HG02973 (cell line): ENCODE measurements around the gene MVB12B.

Experiments
- ATAC-seq: cut with Tn5 transposase; IDR thresholded peaks from one replicate; pipeline ENCODE4 v1.9.1; 2021; ENCODE audit warnings: moderate library complexity; ENCODE audit not compliant: unreplicated experiment

Gene MVB12B

DNA sequence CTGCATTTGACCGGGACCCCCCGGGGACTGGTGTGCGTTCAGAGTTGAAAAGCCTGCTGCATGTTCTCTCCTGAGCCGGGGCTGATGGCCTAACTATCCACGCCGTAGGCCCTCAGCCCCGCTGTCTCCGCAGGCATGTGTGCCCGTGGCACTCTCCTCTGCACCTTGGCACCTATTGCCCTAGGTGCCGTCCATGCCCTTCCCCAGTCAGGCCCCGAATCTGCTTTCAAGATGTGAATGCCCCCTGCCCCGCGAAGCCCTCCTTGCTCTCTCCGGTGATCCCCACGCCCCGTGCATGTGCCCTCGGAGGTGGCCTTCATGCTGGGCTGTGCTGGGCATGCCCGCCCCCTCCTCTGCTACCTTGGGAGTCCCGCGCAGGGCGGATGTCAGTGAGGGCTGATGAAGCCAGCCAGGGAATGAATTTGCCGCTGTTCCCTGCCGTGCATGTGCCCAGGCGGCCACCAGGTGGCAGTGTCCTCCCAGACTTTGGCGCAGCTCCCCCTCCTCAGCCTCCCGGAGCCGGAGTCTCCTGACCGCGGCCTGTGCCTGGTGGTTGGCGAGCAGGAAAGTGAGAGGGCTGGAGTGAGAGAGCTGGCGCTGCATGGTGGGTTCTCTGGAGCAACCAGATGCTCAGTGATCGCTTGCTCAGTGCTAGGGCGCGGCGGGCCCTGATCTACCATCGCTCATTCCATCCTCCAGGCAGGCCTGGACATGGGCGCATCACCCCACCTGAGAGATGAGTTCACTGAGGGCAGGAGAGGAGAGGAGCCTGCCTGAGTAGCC lies 174.2 kb downstream of the MVB12B start:
- ATAC-seq: no peak

DNA sequence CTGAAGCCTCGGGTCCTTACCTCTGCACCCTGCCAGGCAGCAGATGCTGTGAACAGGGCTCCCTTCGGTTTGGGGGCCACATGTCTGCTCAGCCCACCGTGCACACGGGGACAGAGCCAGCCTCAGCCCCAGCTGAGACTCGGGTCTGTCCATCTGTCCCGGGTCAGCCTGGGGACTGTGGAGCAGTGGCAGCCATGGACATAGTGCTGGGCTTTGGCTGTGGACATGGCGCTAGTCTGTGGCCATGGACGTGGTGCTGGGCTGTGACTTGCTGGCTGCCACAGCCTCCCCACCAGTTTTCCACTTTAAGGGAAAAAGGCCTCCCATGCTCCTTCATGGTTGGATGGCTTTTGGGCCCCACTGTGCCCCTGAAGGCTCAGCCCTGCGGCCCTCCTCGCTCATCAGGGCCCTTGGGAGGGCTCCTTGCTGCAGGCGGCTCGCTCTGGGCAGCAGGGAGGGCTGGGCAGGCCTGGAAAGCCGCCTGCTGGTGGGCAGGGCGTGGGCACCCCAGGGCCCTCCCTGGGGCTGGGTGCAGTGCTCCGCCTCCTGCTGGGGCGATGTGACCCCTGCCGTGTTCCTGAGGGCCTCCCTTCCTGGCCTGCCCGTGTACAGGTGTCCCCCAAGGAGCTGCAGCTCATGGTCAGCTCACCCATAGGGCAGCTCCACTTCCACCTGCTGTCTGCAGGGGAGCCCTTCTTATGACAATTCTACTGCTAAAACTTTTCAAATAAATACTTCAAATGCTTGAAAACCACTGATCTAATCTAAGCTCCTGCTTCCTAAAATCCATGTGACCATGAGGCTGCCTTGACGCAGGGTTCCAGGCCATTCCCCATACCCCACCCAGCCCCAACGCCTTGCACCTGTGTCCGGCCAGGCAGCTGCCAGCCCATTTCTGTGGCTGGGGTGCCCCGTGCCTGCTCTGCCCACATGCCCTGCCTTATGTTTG lies 175.0 kb downstream of the MVB12B start:
- no peak for ATAC-seq

DNA sequence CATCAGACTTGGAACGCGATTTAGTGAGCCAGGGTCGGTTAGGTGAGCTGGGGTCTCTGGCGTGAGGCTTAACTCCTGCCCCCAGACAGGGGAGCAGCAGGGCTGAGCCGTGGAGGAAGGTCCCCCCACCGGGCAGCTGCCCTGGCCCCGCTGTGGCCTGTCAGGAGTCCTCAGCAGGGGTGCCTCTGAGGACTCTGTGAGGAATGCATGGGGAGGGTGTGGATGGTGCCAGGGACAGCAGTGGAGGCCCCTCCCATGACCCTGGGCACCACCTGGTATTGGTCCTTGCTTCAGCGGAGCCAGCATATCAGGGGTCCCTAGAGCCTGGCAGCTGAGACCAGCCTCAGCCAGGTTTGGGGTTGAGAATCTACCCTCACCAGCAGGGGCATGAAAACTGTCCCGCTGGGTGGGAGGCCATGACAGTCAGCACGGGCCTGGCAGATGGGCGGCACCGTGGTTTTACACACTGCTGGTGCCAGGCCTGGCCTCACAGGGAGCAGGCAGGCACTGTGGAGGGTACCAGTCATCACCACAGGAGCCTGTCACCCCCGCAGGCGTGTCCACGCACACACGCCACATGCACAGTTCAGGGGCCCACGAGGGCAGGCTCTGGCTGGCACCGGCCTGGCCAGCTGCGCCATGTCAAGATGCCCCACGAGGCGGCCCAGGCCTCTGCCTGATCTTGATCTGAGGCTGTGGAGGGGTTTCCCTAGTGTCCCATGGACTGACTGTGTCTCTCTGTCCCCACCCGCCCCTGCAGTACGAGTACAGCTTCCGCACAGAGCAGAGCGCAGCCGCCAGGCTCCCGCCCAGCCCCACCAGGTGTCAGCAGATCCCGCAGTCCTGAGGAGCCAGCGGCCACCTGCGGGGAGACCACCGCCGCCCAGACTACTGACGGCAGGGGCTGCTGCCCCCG lies 176.0 kb downstream of the MVB12B start:
- no peak for ATAC-seq

DNA sequence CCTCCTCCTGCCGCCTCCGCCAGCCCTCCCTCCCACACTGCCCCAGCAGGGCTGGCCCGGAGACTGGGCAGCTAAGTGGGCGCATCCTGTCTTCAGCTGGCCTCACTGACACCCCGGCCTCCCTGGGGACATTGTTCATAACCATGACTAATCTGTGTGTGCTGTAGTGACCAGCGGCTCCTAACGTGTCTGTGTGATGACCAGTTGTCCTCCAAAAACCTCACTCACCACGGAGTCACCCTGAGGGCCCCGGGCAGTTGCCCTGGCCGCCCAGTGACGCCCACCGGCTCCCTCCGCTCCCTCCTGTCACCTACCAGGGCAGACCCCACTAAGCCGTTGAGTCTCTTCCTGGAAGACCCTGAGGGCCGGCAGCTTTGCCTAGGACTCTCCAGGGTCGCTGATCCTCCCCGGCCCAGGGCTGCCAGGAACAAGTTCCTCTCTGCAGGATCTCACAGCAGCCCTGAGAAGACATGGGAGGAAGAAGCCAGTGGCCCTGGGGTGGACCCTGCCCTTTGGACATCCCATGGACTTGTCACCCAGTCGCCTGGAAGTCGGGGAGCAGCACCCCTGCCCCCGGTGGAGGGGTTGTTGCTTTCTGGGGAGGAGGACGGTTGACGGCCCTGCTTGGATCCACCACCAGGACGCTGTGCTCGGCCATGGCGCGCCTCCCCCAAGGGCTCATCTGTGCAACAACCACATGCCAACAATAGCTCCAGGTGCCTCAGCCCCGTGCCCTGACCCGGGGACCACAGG lies 176.9 kb downstream of the MVB12B start:
- ATAC-seq: no peak

DNA sequence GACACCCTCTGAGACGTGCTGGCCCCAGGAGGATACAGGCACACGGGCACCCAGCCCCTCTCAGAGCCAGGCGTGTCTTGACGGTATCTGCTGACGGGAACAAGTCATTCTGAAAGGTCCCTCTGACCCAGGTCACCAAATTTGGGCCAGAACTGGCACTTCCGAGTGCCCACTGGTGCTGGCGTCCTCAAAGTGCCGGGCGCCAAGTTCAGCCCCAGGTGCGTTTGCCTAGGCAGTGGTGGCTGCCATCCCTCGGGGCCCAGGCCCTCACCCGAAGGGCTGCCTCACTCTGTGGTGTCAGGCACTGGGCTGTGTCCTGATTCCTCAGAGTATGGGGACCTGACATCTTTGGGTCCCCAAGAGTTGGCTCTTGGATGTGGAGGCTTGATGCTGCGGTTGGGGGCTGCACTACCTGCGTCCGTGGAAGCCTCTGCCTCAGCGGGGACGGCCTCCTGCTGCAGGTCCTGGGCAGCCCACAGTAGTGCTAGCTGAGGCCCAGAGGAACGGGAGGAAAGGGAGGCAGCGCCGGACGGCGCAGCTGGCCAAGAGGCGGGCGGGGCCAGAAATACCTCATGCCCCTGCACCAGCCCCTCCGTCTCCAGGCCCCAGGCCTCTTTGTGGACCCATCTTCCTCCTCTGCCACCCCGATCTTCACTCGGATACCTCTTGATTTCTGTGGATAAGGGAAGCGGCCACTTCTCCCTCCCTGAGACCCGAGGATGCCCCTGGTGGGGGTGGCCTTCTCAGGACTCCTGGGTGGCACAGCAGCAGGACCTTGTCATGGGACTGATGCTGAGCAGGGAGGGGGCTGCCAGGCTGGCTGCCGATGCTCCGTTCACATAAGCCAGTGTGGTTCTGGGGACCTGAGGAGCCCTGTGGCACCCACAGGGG lies 177.7 kb downstream of the MVB12B start:
- no peak for ATAC-seq

DNA sequence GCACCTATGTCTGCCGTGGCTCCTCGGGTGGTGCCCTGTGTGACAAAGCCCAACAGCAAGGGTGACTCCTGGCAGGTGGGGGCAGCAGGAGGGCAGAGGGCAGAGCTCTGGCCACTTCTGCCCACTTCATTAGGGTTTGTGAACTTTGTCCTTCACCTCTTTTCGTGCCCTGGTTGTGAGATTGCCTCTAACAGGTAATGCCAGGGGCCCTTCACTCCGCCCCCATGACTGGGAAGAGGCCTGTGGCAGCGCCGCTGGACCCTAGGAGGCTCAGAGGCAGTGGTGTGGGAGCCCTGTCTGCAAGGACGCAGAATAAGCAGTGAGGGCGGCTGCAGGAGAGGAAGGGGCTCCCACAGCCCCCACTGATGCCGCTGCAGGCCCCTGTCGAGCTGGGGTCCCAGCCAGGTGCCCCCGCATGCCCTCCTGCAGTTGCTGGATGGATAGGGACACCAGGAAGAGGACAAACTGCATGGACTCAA lies 178.4 kb downstream of the MVB12B start:
- no peak for ATAC-seq

DNA sequence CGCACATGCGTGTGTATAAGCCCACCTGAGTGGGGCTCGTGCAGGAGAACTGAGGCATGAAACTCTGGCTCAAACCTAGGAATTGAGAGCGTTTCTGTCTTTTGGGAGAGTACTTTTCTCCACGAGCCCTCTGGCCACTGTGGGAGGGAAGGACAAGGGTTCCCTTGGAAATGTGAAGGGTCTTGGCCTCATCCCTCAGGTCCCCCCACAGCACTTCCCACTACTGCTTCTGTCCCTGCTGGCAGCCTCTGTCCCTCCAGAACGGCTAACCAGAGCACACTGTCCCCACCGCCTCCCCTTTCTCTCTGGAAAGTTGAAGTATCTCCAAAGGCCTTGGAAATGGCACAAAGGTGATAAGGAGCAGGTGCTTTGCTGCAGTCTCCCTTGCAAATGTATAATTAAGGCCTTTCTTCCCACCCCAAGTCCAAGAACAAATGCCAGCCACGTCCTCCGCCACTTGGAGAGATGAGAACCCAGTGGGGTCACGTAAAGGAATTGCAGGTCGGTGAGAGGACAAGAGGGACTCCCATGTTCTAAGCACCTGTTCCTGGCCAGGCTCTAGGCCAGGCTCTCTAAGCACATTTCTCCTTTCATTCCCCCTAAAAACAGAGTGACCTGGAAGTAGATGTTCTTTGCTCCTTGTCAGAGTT lies 179.2 kb downstream of the MVB12B start:
- ATAC-seq: no peak

DNA sequence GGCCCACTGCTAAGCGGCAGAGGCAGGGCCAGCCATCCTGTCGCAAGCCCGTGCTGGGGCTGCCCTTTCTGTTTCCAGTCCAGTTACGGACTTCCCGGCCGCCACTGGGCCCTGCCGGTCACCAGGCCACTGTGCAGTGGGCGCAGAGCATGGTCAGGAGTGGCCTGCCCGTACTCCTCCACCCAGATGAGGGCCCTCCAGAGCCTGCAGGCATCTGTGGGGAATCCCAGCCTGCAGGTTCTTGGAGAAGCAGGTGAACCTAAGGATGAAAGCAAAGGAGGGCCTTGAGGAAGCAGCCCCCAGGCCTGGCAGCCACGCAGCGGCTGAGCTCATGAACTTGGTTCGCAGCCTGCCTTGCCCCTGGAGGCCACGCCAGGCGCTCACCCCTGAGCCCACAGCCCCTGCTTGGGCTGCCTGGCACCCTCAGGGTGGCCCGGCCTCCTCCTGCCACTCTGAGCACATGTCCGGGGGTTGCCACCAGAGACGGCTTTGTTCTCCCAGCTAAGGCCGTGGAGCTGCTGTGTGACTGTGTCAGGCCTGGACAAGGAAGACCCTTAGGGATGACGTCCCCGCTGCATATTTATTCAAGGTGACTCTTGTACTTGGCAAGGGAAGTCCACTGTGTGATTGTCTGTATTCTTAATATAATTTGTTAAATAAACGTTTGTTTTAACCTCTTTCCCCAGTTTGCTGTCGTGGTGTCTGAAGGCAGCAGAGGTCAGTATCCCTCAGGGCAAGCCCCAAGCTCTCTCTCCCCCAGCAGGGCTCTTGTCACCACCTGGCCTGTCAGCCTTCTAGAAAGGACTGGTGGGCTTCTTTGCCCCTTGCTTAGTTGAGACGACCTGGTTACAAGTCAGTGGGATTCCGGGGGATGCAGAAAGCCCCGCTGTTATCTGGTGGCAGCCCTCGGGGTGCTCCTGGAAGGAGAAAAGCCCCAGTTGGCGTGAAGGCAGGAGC lies 180.0 kb downstream of the MVB12B start:
- ATAC-seq: no peak

DNA sequence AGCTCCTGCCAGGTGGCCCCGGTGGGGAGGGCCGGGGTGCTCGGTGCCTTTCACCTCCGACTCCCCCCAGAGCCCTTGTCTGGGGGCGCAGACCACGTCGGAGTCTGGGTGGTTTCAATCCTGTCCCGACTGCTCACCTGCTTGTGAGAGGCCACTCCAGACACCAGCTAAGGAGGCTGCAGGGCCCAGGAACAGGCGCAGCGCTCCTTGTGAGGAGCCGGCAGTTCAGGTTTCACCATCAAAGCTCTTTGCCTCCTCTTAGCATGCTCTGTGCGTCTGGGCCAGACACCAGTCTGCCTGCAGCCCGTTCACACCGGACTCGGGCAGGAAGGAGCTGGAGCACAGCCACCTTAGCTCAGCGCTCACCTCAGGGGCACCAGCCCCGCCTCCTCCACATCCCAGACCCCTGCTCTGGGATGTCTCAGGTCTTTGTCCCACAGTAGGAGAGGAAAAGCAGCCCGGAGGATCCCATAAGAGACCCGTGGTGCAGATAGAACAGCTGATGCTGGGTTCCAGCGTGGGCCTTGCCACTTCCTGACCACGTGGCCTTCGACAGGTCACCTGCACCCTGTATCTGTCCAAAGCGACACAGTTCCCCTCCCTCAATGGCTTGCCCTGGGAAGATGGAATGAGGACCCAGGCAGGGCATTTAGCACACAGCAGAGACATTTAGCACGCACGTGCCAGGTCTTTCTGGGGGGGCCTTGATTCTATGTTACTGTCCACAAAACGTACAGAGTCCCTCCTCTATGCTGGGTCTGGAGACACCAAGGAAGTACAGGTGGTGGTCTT lies 180.9 kb downstream of the MVB12B start:
- ATAC-seq: no peak

DNA sequence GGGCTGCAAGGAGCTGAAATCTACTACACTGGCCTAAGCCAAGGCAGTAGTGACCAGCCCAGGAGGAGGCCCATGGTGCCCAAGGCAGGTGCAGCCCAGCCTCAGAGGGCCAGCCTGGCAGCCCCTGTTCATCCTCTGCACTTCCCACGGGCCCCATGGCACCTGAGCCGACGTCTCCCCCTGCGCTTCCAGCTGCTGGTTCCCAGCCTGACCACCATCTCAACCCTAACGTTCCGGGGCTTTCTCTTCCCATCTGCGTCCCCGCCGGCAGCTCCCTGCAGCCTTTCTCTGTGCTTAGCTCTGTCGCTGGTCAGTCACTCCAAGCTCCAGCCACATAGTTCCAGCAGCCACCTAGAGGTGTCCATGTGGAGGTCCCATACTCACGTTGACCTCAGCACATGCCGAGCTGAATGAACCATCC lies 181.6 kb downstream of the MVB12B start:
- no peak for ATAC-seq

DNA sequence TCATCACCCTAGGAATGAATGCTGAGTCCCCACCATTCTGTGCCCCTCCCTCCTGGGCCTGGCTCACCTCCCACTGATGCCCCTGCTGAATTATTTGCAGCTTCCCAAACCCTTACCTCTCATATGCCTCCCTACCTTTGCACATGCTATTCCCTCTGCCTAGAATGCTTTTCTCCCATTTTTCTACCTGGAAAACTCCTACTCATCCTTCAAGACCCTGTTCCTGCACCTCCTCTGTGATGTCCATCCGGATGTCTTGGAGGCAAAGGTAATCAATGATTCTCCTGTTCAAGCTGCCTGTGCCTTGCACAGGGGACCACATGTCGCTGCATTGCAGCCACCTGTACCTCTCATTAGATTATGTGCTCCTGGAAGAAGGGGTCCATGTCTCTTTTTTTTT lies 182.3 kb downstream of the MVB12B start:
- no peak for ATAC-seq

DNA sequence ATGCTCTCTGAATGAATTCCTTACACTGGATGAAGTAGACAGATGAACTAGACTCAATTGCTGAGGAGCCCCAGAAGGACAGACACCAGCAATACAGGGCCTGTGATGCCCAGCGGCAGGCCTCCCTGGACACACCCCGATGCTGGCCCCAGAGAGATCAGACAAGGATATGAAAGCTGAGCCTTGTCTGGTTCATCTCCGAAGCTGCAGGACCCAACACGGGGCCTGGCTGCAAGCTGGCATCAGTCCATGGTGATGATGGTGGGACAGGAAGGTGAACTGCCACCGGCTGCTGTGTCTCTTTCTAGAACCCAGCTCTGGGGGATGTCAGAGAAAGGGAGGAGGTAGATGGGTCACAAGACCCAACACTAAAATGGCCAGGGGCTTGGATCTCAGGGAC lies 183.1 kb downstream of the MVB12B start:
- ATAC-seq: no peak

DNA sequence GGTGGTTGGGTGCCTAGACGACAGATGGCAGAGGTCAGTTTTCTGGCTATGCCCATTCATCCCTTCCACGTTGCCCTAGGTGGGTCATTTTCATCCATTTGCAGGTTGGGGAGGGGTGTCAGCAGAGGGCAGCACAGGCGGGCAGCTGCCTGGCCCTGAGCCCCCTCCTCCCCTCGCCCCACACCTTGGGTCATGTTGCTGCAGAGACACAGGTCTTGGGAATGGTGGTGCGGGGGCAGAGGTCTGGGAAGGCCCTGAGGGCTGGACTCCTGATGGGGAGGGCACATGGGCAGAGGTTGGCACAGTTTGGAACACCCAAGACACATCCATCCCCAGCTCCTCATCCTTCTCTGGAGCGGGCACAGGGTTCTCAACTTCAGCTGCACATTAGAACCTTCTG lies 183.9 kb downstream of the MVB12B start:
- ATAC-seq: no peak

DNA sequence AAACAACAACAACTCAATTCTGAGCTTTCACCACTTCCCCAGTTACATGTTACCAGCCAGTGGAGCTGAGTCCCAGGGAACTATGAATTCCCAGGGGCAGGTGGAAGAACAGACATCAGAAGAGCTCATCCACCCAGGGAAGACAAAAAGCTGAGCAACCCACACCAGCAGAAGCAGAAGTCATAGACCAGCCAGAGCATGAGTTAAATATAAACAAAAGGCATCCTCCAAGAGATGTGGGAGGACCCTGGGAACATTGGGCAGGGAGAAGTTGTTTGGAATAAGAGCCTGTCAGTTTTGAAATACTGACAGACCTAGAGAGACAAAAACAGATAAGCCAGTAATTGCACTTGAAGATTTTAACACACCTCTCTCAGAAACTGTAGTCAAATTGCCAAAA lies 184.8 kb downstream of the MVB12B start:
- ATAC-seq: no peak

DNA sequence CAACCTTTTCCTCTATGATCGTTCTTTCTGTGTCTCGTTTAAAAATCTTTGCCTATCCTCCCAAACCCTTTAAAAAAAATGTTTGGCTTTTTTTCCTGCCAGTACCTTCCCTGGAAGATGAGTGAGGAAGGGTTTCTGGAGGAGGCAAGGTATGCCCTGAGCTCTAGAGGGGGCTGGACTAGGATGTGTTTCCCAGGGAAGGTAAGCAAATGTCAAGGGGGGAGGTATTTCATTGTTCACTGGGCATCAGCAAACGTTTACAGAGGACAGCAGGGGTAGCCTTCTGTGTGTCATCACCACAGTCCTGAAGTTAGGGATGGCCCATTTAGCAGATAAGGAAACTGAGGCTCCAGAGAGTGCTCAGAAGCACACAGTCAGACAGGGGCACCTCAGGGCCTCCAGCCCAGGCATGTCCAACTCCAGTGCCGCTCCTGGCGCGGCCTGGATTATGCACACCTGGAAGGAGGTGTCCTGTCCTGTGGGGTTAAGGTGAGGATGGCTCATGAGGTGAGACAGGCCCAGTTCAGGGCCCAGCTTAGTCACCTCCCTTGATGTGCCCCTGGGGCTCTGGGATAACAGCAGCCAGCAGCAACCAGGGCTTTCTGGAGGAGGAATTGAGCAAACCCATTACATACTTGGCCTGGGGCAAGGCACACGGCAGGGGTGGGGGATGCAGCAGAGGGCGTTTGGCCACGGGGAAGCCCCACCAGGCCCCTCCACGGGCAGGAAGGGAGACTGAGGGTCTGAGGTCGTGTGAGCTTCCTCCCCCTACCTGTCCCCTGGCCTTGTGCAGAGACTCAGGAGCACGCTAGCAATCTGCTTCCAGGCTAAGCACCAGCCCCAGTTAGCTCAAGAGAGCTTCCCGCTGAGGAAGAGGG lies 186.8 kb downstream of the MVB12B start:
- ATAC-seq: no peak
